ENCODE data around the gene MALAT1. TPM values are rescaled to one million over a fixed set of nuclear protein-coding genes. Genes with fewer than 3 reads are reported as not detected.

Gene MALAT1
- total and polyA plus RNA-seq, 2 of the 8 experiments (the other 6 are each of a cell fraction or from before 2014, with no cell fraction given) = 115 to 984 TPM

GRCh38 chr11:65487467-65488272 is 11.2 kb upstream of the MALAT1 start:
- H3K18ac ChIP-seq (ENCODE audit: extremely low read depth, low read length) = peak overlapping the region; percentile 99
- no peak overlapping the region for H3K23ac ChIP-seq (ENCODE audit: insufficient read length)
- H3K14ac ChIP-seq (ENCODE audit: insufficient read length) = no peak overlapping the region
- H3K79me1 ChIP-seq (ENCODE audit: low read depth, low read length) = no peaks in the 10 kb centered on the region
- H3K4me3 ChIP-seq (ENCODE audit: extremely low read depth in 1 of 4, insufficient read depth in 2 of 4, low read depth in 3 of 4, low read length in 4 of 4) = peak overlapping the region; percentile 24 to 49 (median 40); a peak in 7 of 8 replicates
- H3K36me3 ChIP-seq (ENCODE audit: control insufficient read depth in 2 of 4, insufficient read depth in 4 of 4, low read length in 3 of 4) = no peaks in the 10 kb centered on the region
- H3K4me1 ChIP-seq (replicated peaks in 1 of 4; ENCODE audit: control insufficient read depth in 3 of 4, insufficient read depth in 4 of 4, low read length in 3 of 4) = peaks cover 44 to 56% (median 49%) of the 10 kb centered on the region in 4 experiments
- peak overlapping the region; percentile 100; the same call in 1 of the 2 replicates for H2AK5ac ChIP-seq (ENCODE audit: low read depth, low read length)
- POLR2A ChIA-PET (ENCODE audit: partially characterized antibody) = interaction anchor here (0.5 to 29.8 kb wide), 9 partner anchors 18 to 727 kb away, joined by 3 to 1569 read pairs (median 5); partner anchors contain the start of genes MALAT1 and NEAT1
- H3K56ac ChIP-seq (replicated peaks; ENCODE audit: insufficient read length, low read depth, low read length) = peak overlapping the region; percentile 79
- FAIRE-seq (peak; percentile 42), DNase-seq (ENCODE audit: low read depth in 1 of 2, low spot score in 2 of 2) (peak; percentile 95 to 97)
- H4K91ac ChIP-seq (replicated peaks; ENCODE audit: insufficient read length, low read length) = peak overlapping the region; percentile 94
- CTCF ChIA-PET (ENCODE audit: partially characterized antibody) = interaction anchor here (0.6 to 29.0 kb wide), 10 partner anchors 11 to 1081 kb away, joined by 3 to 809 read pairs (median 6); partner anchors contain the start of genes CTSF and MALAT1
- peak overlapping the region; percentile 97 for H4K8ac ChIP-seq (ENCODE audit: extremely low read depth, insufficient read depth, low read length)
- H3K4ac ChIP-seq (replicated peaks; ENCODE audit: insufficient read length, low read depth, low read length) = peak overlapping the region; percentile 92
- no peaks in the 10 kb centered on the region for H3K79me2 ChIP-seq (ENCODE audit: control insufficient read depth in 1 of 2, insufficient read depth in 2 of 2, low read length in 2 of 2)
- 4% methylated on average over 17 of the region's 17 CpGs; no CpG with 5 or more reads in 1 of the 2 experiments for WGBS, 2 experiments (ENCODE audit: extremely low coverage in 1 of 2, insufficient coverage in 1 of 2, insufficient read length in 1 of 2, insufficient replicate concordance in 2 of 2, low coverage in 1 of 2, low lambda C conversion rate in 2 of 2, missing lambda C conversion rate in 1 of 2)
- H3K9ac ChIP-seq (replicated peaks in 1 of 4; ENCODE audit: extremely low read depth in 1 of 4, low read depth in 3 of 4, low read length in 3 of 4) = peak overlapping the region in 3 of 4 experiments; percentile 77 to 91 (median 87); a peak in 6 of 7 replicates
- H4K5ac ChIP-seq (ENCODE audit: insufficient read length, low read depth, low read length) = peak overlapping the region; percentile 93
- no peaks in the 10 kb centered on the region; the same call in none of the 2 replicates for H3K23me2 ChIP-seq (ENCODE audit: low read depth, low read length)
- H2BK15ac ChIP-seq (ENCODE audit: low read length) = peak overlapping the region; percentile 20; the same call in 1 of the 2 replicates
- H2BK120ac ChIP-seq (replicated peaks; ENCODE audit: low read depth, low read length) = peak overlapping the region; percentile 98
- no peaks in the 10 kb centered on the region for H3K27me3 ChIP-seq (replicated peaks in 1 of 4; ENCODE audit: control insufficient read depth in 3 of 4, extremely low read depth in 1 of 4, insufficient read depth in 3 of 4, low read length in 3 of 4)
- H2AFZ ChIP-seq (ENCODE audit: low read length) = no peak overlapping the region
- H3K4me2 ChIP-seq (ENCODE audit: insufficient read depth in 1 of 2, low read depth in 2 of 2, low read length in 2 of 2) = peak overlapping the region; percentile 84 to 86
- no peaks in the 10 kb centered on the region for H4K20me1 ChIP-seq (replicated peaks in 1 of 2; ENCODE audit: control insufficient read depth in 1 of 2, insufficient read depth in 2 of 2, low read length in 2 of 2)
- H3K27ac ChIP-seq (ENCODE audit: low read depth, low read length) = peak overlapping the region; percentile 96
- H2BK20ac ChIP-seq (ENCODE audit: low read length) = peak overlapping the region; percentile 97; the same call in 1 of the 2 replicates
- no peaks in the 10 kb centered on the region for H3K9me3 ChIP-seq (ENCODE audit: insufficient read depth in 2 of 2, low read depth in 1 of 2, low read length in 1 of 2)
- peak overlapping the region; percentile 99 for H2BK5ac ChIP-seq (ENCODE audit: low read depth, low read length)
- peak overlapping the region; percentile 99 for H2BK12ac ChIP-seq (ENCODE audit: low read depth, low read length)
- TF ChIP-seq JUND (IDR thresholded peaks at IDR 0.05; ENCODE audit: low read length) (peak; percentile 98), EP300 (IDR thresholded peaks at IDR 0.05; ENCODE audit: borderline replicate concordance in 1 of 2, low read depth in 2 of 2, low read length in 2 of 2) (no peak; a peak in 1 of 3 replicates), JUN (IDR thresholded peaks at IDR 0.05; ENCODE audit: low read depth, low read length) (peak; percentile 80; the same call in 1 of the 2 replicates), RXRA (IDR thresholded peaks at IDR 0.05; ENCODE audit: insufficient read depth, low read depth, low read length) (no peak), SIX5 (IDR thresholded peaks at IDR 0.05; ENCODE audit: low read depth, low read length) (no peak), ZNF274 (IDR thresholded peaks at IDR 0.05; ENCODE audit: borderline replicate concordance, extremely low read depth, low read length) (no peak), E2F6 (IDR thresholded peaks at IDR 0.05) (peak; percentile 27; the same call in 1 of the 2 replicates), RAD21 (IDR thresholded peaks at IDR 0.05 in 1 of 2, conservative IDR thresholded peaks at IDR 0.05 in 1 of 2; ENCODE audit: low read depth in 2 of 2, low read length in 2 of 2) (no peak), SP4 (IDR thresholded peaks at IDR 0.05; ENCODE audit: low read length) (no peak; the same call in 1 of the 2 replicates), TCF12 (IDR thresholded peaks at IDR 0.05; ENCODE audit: low read depth, low read length) (no peak)
